ENCODE results near the gene LAMB4. TPM values are rescaled to one million over a fixed set of nuclear protein-coding genes. Genes with fewer than 3 reads are reported as not detected.

Gene LAMB4
- total RNA-seq, 2 experiments from 2014 or later: not detected

GRCh38 chr7:108102671-108103312, 27.4 kb downstream of the LAMB4 start:
- Mint-ChIP-seq H3K4me1 (ENCODE audit: low read depth) (no peaks in the 10 kb centered on the region), H3K36me3 (ENCODE audit: low read depth) (no peaks in the 10 kb centered on the region), H3K4me3 (no peak overlapping the region), H3K27ac (no peak overlapping the region), H3K9me3 (no peaks in the 10 kb centered on the region), H3K27me3 (ENCODE audit: low read depth) (no peaks in the 10 kb centered on the region)
- intact Hi-C loops (cut with micrococcal nuclease): no loop called here
- CTCF ChIA-PET: no interaction called here
- no peak for DNase-seq

- H3K4me1 Mint-ChIP-seq (ENCODE audit: low read depth): no peaks in the 10 kb centered on the region
- CTCF ChIA-PET: interaction anchor here (0.7 kb wide), 1 partner anchor 349 kb away, joined by 3 read pairs; no protein-coding TSS in a partner anchor
- H3K36me3 Mint-ChIP-seq (ENCODE audit: low read depth): no peaks in the 10 kb centered on the region
- no peaks in the 10 kb centered on the region for H3K9me3 Mint-ChIP-seq
- no peaks in the 10 kb centered on the region for H3K27me3 Mint-ChIP-seq (ENCODE audit: low read depth)
- no peak for DNase-seq
- no peak overlapping the region for H3K4me3 Mint-ChIP-seq
- intact Hi-C loops (cut with micrococcal nuclease): no loop called here
- H3K27ac Mint-ChIP-seq: no peak overlapping the region
These were observed 28.4 kb downstream of the LAMB4 start for GRCh38 chr7:108101759-108102158.

GRCh38 chr7:108099713-108100112, 30.4 kb downstream of the LAMB4 start:
- intact Hi-C loops (cut with micrococcal nuclease): no loop called here
- no peak overlapping the region for H3K27ac Mint-ChIP-seq
- no peak overlapping the region for H3K4me3 Mint-ChIP-seq
- H3K27me3 Mint-ChIP-seq (ENCODE audit: low read depth): no peaks in the 10 kb centered on the region
- no peaks in the 10 kb centered on the region for H3K4me1 Mint-ChIP-seq (ENCODE audit: low read depth)
- no peaks in the 10 kb centered on the region for H3K9me3 Mint-ChIP-seq
- no peaks in the 10 kb centered on the region for H3K36me3 Mint-ChIP-seq (ENCODE audit: low read depth)
- CTCF ChIA-PET: no interaction called here
- no peak for DNase-seq

GRCh38 chr7:108097703-108098102, 32.5 kb downstream of the LAMB4 start:
- no peak for DNase-seq
- no peaks in the 10 kb centered on the region for H3K36me3 Mint-ChIP-seq (ENCODE audit: low read depth)
- CTCF ChIA-PET: interaction anchor here (2.0 kb wide), 1 partner anchor 48 kb away, joined by 7 read pairs; no protein-coding TSS in a partner anchor
- no peaks in the 10 kb centered on the region for H3K9me3 Mint-ChIP-seq
- no peak overlapping the region for H3K27ac Mint-ChIP-seq
- no peaks in the 10 kb centered on the region for H3K4me1 Mint-ChIP-seq (ENCODE audit: low read depth)
- no peaks in the 10 kb centered on the region for H3K27me3 Mint-ChIP-seq (ENCODE audit: low read depth)
- H3K4me3 Mint-ChIP-seq: no peak overlapping the region
- intact Hi-C loops (cut with micrococcal nuclease): no loop called here

- H3K4me1 Mint-ChIP-seq (ENCODE audit: low read depth): no peaks in the 10 kb centered on the region
- no peak overlapping the region for H3K4me3 Mint-ChIP-seq
- intact Hi-C loops (cut with micrococcal nuclease): no loop called here
- no peak for DNase-seq
- no peaks in the 10 kb centered on the region for H3K27me3 Mint-ChIP-seq (ENCODE audit: low read depth)
- CTCF ChIA-PET: interaction anchor here (0.7 to 2.0 kb wide), 4 partner anchors 10 to 163 kb away, joined by 3 to 7 read pairs (median 4); no protein-coding TSS in a partner anchor
- no peak overlapping the region for H3K27ac Mint-ChIP-seq
- H3K36me3 Mint-ChIP-seq (ENCODE audit: low read depth): no peaks in the 10 kb centered on the region
- no peaks in the 10 kb centered on the region for H3K9me3 Mint-ChIP-seq
These were observed 33.2 kb downstream of the LAMB4 start for GRCh38 chr7:108096996-108097395.

GRCh38 chr7:108094933-108095710, 35.0 kb downstream of the LAMB4 start:
- Mint-ChIP-seq H3K4me1 (ENCODE audit: low read depth) (no peaks in the 10 kb centered on the region), H3K36me3 (ENCODE audit: low read depth) (no peaks in the 10 kb centered on the region), H3K9me3 (no peaks in the 10 kb centered on the region), H3K4me3 (no peak overlapping the region), H3K27ac (no peak overlapping the region), H3K27me3 (ENCODE audit: low read depth) (peaks cover 3% of the 10 kb centered on the region)
- no peak for DNase-seq
- intact Hi-C loops (cut with micrococcal nuclease): no loop called here
- CTCF ChIA-PET: interaction anchor here (1.6 kb wide), 1 partner anchor 51 kb away, joined by 4 read pairs; no protein-coding TSS in a partner anchor

- H3K36me3 Mint-ChIP-seq (ENCODE audit: low read depth): no peaks in the 10 kb centered on the region
- no peak overlapping the region for H3K27ac Mint-ChIP-seq
- CTCF ChIA-PET: interaction anchor here (1.6 kb wide), 1 partner anchor 52 kb away, joined by 4 read pairs; no protein-coding TSS in a partner anchor
- H3K9me3 Mint-ChIP-seq: no peaks in the 10 kb centered on the region
- H3K4me3 Mint-ChIP-seq: no peak overlapping the region
- intact Hi-C loops (cut with micrococcal nuclease): no loop called here
- H3K4me1 Mint-ChIP-seq (ENCODE audit: low read depth): no peaks in the 10 kb centered on the region
- no peak for DNase-seq
- peaks cover 3% of the 10 kb centered on the region for H3K27me3 Mint-ChIP-seq (ENCODE audit: low read depth)
These were observed 35.8 kb downstream of the LAMB4 start for GRCh38 chr7:108094346-108094745.

GRCh38 chr7:108093851-108094331, 36.3 kb downstream of the LAMB4 start:
- intact Hi-C loops (cut with micrococcal nuclease): no loop called here
- no peaks in the 10 kb centered on the region for H3K36me3 Mint-ChIP-seq (ENCODE audit: low read depth)
- peaks cover 3% of the 10 kb centered on the region for H3K27me3 Mint-ChIP-seq (ENCODE audit: low read depth)
- no peak for DNase-seq
- no peaks in the 10 kb centered on the region for H3K4me1 Mint-ChIP-seq (ENCODE audit: low read depth)
- no peak overlapping the region for H3K27ac Mint-ChIP-seq
- no peak overlapping the region for H3K4me3 Mint-ChIP-seq
- CTCF ChIA-PET: interaction anchor here (1.6 kb wide), 1 partner anchor 52 kb away, joined by 4 read pairs; no protein-coding TSS in a partner anchor
- no peaks in the 10 kb centered on the region for H3K9me3 Mint-ChIP-seq

GRCh38 chr7:108093341-108093740, 36.8 kb downstream of the LAMB4 start:
- Mint-ChIP-seq H3K27ac (no peak overlapping the region), H3K27me3 (ENCODE audit: low read depth) (peaks cover 3% of the 10 kb centered on the region), H3K36me3 (ENCODE audit: low read depth) (no peaks in the 10 kb centered on the region), H3K4me1 (ENCODE audit: low read depth) (no peaks in the 10 kb centered on the region), H3K4me3 (no peak overlapping the region), H3K9me3 (no peaks in the 10 kb centered on the region)
- CTCF ChIA-PET: no interaction called here
- DNase-seq: no peak
- intact Hi-C loops (cut with micrococcal nuclease): no loop called here

GRCh38 chr7:108091461-108091831, 38.7 kb downstream of the LAMB4 start:
- H3K27me3 Mint-ChIP-seq (ENCODE audit: low read depth): peaks cover 3% of the 10 kb centered on the region
- H3K9me3 Mint-ChIP-seq: no peaks in the 10 kb centered on the region
- no peaks in the 10 kb centered on the region for H3K4me1 Mint-ChIP-seq (ENCODE audit: low read depth)
- no peak for DNase-seq
- CTCF ChIA-PET: no interaction called here
- no peak overlapping the region for H3K4me3 Mint-ChIP-seq
- no peaks in the 10 kb centered on the region for H3K36me3 Mint-ChIP-seq (ENCODE audit: low read depth)
- intact Hi-C loops (cut with micrococcal nuclease): no loop called here
- H3K27ac Mint-ChIP-seq: no peak overlapping the region

- Mint-ChIP-seq H3K4me3 (no peak overlapping the region), H3K9me3 (no peaks in the 10 kb centered on the region)
- intact Hi-C loops (cut with micrococcal nuclease): no loop called here
These were observed 39.2 kb downstream of the LAMB4 start for GRCh38 chr7:108090791-108091460.

GRCh38 chr7:108089381-108089780, 40.8 kb downstream of the LAMB4 start:
- Mint-ChIP-seq H3K27ac (no peak overlapping the region), H3K9me3 (no peaks in the 10 kb centered on the region), H3K36me3 (ENCODE audit: low read depth) (no peaks in the 10 kb centered on the region), H3K4me1 (ENCODE audit: low read depth) (no peaks in the 10 kb centered on the region), H3K27me3 (ENCODE audit: low read depth) (peaks cover 3% of the 10 kb centered on the region), H3K4me3 (no peak overlapping the region)
- intact Hi-C loops (cut with micrococcal nuclease): no loop called here
- CTCF ChIA-PET: no interaction called here
- no peak for DNase-seq

More at GRCh38 chr7:108090791-108091460, 39.2 kb downstream of the LAMB4 start:
- no peak overlapping the region for H3K27ac Mint-ChIP-seq
- H3K4me1 Mint-ChIP-seq (ENCODE audit: low read depth): no peaks in the 10 kb centered on the region
- CTCF ChIA-PET: no interaction called here
- no peaks in the 10 kb centered on the region for H3K36me3 Mint-ChIP-seq (ENCODE audit: low read depth)
- peaks cover 3% of the 10 kb centered on the region for H3K27me3 Mint-ChIP-seq (ENCODE audit: low read depth)
- DNase-seq: no peak
